Loucy (cell line): ENCODE results near the gene TFDP3.

Experiments used
- CTCF ChIP-seq: fragments of 200-600 bp; sonication (generic); conservative IDR thresholded peaks from 2 replicates; pipeline ENCODE4 v1.5.1; 2014; ENCODE audit warnings: mild to moderate bottlenecking, antibody characterized with exemption, low read length
- EZH2phosphoT487 ChIP-seq: fragments of 200-600 bp; IDR thresholded peaks from 2 replicates; pipeline ENCODE4 v1.6.1; 2018; ENCODE audit warnings: antibody characterized with exemption, mild to moderate bottlenecking, moderate library complexity, borderline replicate concordance

DNA sequence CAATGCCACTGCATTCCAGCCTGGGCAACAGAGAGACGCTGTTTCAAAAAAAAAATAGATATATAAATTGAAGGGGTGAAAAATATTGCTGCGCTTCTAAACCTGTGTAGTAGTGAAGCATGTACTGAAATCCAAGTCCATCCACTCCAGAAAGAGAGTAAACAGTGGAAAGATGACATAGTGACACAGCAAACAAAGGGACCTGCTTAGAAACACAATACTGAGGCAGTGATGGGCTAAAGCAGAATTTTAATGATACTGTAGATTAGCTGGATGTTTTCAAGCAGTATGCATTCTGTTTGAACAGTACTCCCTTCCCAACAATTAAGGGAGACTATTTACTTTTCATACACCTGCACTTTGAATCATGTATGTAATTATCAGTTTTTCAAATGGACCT lies 42.5 kb downstream of the TFDP3 start:
- TF ChIP-seq CTCF (no peak), EZH2phosphoT487 (no peak)
